Thoracic aorta (tissue), 2 donors: ENCODE data around the gene ERGIC3. TPM values are rescaled to one million over a fixed set of nuclear protein-coding genes. Genes with fewer than 3 reads are reported as not detected.

Source experiments
- ATAC-seq: fragments of 150-250 bp; one replicate; pipeline ENCODE4 v1.8.0; 2017; ENCODE audit warnings: low read depth; ENCODE audit not compliant: insufficient number of reproducible peaks, low FRiP score
- DNase-seq: peaks from one replicate; pipeline ENCODE4 v3.0.0-alpha.2; 2020; ENCODE audit warnings: low spot score
- H3K27ac ChIP-seq, 2 donors: fragments of 200-600 bp; sonication (generic); 1 replicate in 1 of 2; 2 replicates in 1 of 2; pipeline ENCODE4 v1.5.1; 2016; ENCODE audit warnings: mild to moderate bottlenecking in 2 of 2, moderate library complexity in 2 of 2
- H3K27me3 ChIP-seq: fragments of 200-600 bp; sonication (generic); replicated peaks from 2 replicates; pipeline ENCODE4 v1.6.0; 2016; ENCODE audit warnings: mild to moderate bottlenecking; ENCODE audit not compliant: insufficient read depth
- H3K36me3 ChIP-seq: fragments of 200-600 bp; sonication (generic); one replicate; pipeline ENCODE4 v1.5.1; 2016
- H3K4me1 ChIP-seq, 2 donors: fragments of 200-600 bp; sonication (generic); 1 replicate in 1 of 2; 2 replicates in 1 of 2; pipeline versions ENCODE4 v1.5.1 to v1.6.0; 2016; ENCODE audit warnings: low read depth in 2 of 2, mild to moderate bottlenecking in 1 of 2; ENCODE audit not compliant: control insufficient read depth in 1 of 2
- H3K4me3 ChIP-seq: fragments of 200-600 bp; sonication (generic); 2 replicates; pipeline ENCODE4 v1.5.1; 2016; ENCODE audit warnings: mild to moderate bottlenecking
- H3K9me3 ChIP-seq: fragments of 200-600 bp; sonication (generic); 2 replicates; pipeline ENCODE4 v1.5.1; 2016
- CTCF ChIP-seq: fragments of 200-600 bp; sonication (generic); IDR thresholded peaks from one replicate; pipeline ENCODE4 v1.5.1; 2019; ENCODE audit warnings: antibody characterized with exemption
- total RNA-seq, 2 donors: library from RNA; depleted of rRNA; stranded (reverse); fragments of >200 nt; gene quantifications; one replicate each; pipeline versions ENCODE4 v1.1.0 to v1.2.3, GENCODE V29; 2016

Gene ERGIC3
- total RNA-seq, 2 donors from 2014 or later = 119 to 188 TPM

- TF ChIP-seq CTCF = no peak
- Histone ChIP-seq H3K4me3 (no peak overlapping the region), H3K36me3 (no peaks in the 10 kb centered on the region), H3K27ac (no peak overlapping the region), H3K4me1 (no peaks in the 10 kb centered on the region), H3K9me3 (no peaks in the 10 kb centered on the region), H3K27me3 (no peaks in the 10 kb centered on the region)
- DNase-seq (no peak), ATAC-seq (no peak)
Observed at GRCh38 chr20:35586751-35587425, 45.0 kb downstream of the ERGIC3 start.

- Histone ChIP-seq H3K4me3 (no peak overlapping the region), H3K4me1 (no peaks in the 10 kb centered on the region), H3K27me3 (no peaks in the 10 kb centered on the region), H3K36me3 (no peaks in the 10 kb centered on the region), H3K9me3 (no peaks in the 10 kb centered on the region), H3K27ac (no peak overlapping the region)
- TF ChIP-seq CTCF = no peak
- no peak for DNase-seq
- no peak for ATAC-seq
Observed at GRCh38 chr20:35587436-35587835, 45.6 kb downstream of the ERGIC3 start.

- no peaks in the 10 kb centered on the region for H3K27me3 ChIP-seq
- no peak overlapping the region for H3K4me3 ChIP-seq
- no peaks in the 10 kb centered on the region for H3K36me3 ChIP-seq
- H3K9me3 ChIP-seq = no peaks in the 10 kb centered on the region
- no peak for DNase-seq
- no peaks in the 10 kb centered on the region for H3K4me1 ChIP-seq
- no peak overlapping the region for H3K27ac ChIP-seq
- TF ChIP-seq CTCF = no peak
- ATAC-seq = no peak
Observed at GRCh38 chr20:35588397-35588796, 46.5 kb downstream of the ERGIC3 start.

- no peaks in the 10 kb centered on the region for H3K27me3 ChIP-seq
- H3K36me3 ChIP-seq = no peaks in the 10 kb centered on the region
- no peaks in the 10 kb centered on the region for H3K9me3 ChIP-seq
- H3K27ac ChIP-seq = no peak overlapping the region
- ATAC-seq (no peak), DNase-seq (no peak)
- H3K4me1 ChIP-seq = no peaks in the 10 kb centered on the region
- H3K4me3 ChIP-seq = no peak overlapping the region
- no peak for TF ChIP-seq CTCF
Observed at GRCh38 chr20:35592339-35592974, 50.6 kb downstream of the ERGIC3 start.

- H3K4me1 ChIP-seq = no peaks in the 10 kb centered on the region
- DNase-seq (no peak), ATAC-seq (no peak)
- no peaks in the 10 kb centered on the region for H3K9me3 ChIP-seq
- H3K36me3 ChIP-seq = no peaks in the 10 kb centered on the region
- H3K4me3 ChIP-seq = no peak overlapping the region
- no peak for TF ChIP-seq CTCF
- no peaks in the 10 kb centered on the region for H3K27me3 ChIP-seq
- no peak overlapping the region for H3K27ac ChIP-seq
Observed at GRCh38 chr20:35595456-35595855, 53.6 kb downstream of the ERGIC3 start.
